ENCODE results near the gene FAM171A2.

The FAM171A2 gene

DNA sequence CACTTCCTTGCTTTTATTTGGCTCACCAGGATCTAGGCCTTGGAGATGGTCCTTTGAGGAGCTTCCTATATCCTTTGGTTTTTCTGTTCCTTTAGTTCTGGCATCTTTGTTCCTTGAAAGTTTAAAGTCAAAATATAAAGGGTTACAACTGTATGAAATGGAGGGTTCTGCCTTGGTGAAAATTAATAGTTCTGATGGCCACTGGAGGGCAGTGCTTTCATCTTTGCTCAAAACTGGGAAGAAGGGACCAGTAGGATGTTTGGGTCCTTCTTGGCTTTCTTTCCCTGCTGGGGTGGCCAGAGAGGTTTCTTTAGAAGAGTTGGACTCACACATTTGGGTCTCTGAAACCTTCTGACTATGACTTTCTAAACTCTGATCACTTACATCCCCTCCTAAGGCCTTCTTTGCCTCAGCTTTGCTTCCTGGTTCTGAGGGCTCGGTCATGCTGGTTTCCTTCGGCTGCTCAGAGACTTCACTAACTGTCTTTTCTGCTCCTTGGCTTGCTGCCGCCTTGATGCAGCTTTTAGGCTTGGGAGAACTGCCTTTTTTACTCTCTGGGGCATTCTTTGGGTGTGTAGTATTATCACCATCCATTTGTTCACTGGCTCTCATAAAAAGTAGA lies 36.7 kb upstream of the FAM171A2 start:
- Histone ChIP-seq H3K79me2 (ENCODE audit: control insufficient read depth, insufficient read depth, low read length, poor library complexity) (no peaks in the 10 kb centered on the region), H3K4me3 (ENCODE audit: low read depth, low read length) (no peak overlapping the region), H3K9ac (ENCODE audit: low read length) (no peak overlapping the region), H4K91ac (ENCODE audit: low read depth, low read length) (no peak overlapping the region), H3K18ac (ENCODE audit: low read length) (no peak overlapping the region), H3K79me1 (ENCODE audit: low read length) (no peaks in the 10 kb centered on the region), H2BK12ac (ENCODE audit: low read length) (no peak overlapping the region), H3K36me3 (ENCODE audit: control insufficient read depth in 1 of 2, insufficient read depth in 2 of 2, low read length in 2 of 2) (peaks cover 38 to 51% of the 10 kb centered on the region in 2 experiments), H3K4me1 (ENCODE audit: control insufficient read depth in 1 of 2, insufficient read depth in 2 of 2, low read length in 2 of 2) (no peaks in the 10 kb centered on the region), H2BK120ac (ENCODE audit: insufficient read depth, low read length, poor library complexity) (no peak overlapping the region), H3K4me2 (ENCODE audit: low read length) (no peak overlapping the region), H2BK5ac (ENCODE audit: low read depth, low read length, poor library complexity) (no peak overlapping the region), H3K14ac (ENCODE audit: low read length) (no peak overlapping the region), H4K8ac (ENCODE audit: low read depth, low read length) (no peak overlapping the region), H3K27ac (ENCODE audit: low read depth, low read length) (no peak overlapping the region), H3K9me3 (ENCODE audit: insufficient read depth, low read depth, low read length) (no peaks in the 10 kb centered on the region), H2AFZ (ENCODE audit: insufficient read depth, low read length, poor library complexity) (no peak overlapping the region), H4K12ac (ENCODE audit: low read depth, low read length) (no peak overlapping the region), H3K27me3 (ENCODE audit: insufficient read depth, low read length) (no peaks in the 10 kb centered on the region), H2AK5ac (ENCODE audit: low read length) (no peak overlapping the region), H3K23ac (ENCODE audit: low read length) (no peak overlapping the region), H3K4ac (ENCODE audit: low read depth, low read length) (no peak overlapping the region)
- no CpG with 5 or more reads among the region's 3 CpGs for WGBS (ENCODE audit: extremely low coverage, insufficient coverage, insufficient read length)
- peak in 1 of 2 donors; percentile 35 for DNase-seq

DNA sequence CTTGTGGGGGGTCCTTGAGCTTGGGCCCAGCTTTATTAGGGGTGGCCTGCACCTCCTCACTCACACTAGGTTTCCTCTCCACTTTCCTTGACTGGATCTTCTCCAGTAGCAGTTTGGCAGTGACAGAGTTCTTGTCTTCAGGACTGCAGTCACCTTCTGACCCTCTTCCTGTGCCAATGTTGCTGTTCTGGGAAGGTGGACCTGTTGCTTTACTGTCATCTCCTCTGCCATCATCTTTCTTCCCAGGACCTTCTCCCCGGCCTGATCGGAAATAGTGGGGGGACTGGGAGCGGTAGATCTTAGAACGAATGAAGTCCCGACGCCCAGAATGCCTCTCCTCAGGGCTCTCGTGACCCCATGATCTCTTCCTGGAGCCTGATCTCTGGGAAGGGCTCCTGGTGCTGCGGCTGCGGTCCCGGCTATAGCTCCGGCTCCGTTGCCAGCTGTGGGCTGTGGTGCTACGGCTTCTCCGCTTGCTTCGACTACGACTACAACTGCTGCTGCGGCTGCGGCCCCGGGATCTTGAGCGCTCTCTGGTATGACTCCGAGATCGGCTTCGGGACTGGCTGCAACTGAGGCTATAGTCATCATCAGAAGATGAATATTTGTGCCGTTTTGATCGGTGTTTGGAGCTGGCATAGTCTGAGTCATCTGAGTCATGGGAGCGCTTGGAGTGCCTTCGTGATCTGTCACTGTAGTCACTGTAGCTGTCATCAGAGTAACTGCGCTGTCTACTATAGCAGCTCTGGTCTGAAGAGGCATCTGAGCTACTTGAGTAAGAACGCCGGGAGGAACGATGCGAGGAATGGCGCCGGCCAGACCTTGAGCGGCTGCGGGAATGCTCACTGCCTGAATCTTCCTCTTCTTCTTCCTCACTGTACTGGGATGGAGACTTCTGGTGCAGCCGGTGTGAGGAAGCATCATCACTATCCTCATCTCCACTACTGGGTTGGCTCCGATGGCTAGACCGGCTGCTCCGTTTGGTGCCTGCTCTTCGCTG lies 35.3 kb upstream of the FAM171A2 start:
- Histone ChIP-seq H2AK5ac (ENCODE audit: low read length) (no peak overlapping the region), H2BK120ac (ENCODE audit: insufficient read depth, low read length, poor library complexity) (no peak overlapping the region), H2BK12ac (ENCODE audit: low read length) (no peak overlapping the region), H3K18ac (ENCODE audit: low read length) (no peak overlapping the region), H3K27me3 (ENCODE audit: insufficient read depth, low read length) (no peaks in the 10 kb centered on the region), H3K27ac (ENCODE audit: low read depth, low read length) (no peak overlapping the region), H4K91ac (ENCODE audit: low read depth, low read length) (no peak overlapping the region), H4K8ac (ENCODE audit: low read depth, low read length) (no peak overlapping the region), H3K36me3 (ENCODE audit: control insufficient read depth in 1 of 2, insufficient read depth in 2 of 2, low read length in 2 of 2) (peaks cover 36 to 51% of the 10 kb centered on the region in 2 experiments), H3K4ac (ENCODE audit: low read depth, low read length) (no peak overlapping the region), H3K79me2 (ENCODE audit: control insufficient read depth, insufficient read depth, low read length, poor library complexity) (no peaks in the 10 kb centered on the region), H2AFZ (ENCODE audit: insufficient read depth, low read length, poor library complexity) (no peak overlapping the region), H3K9me3 (ENCODE audit: insufficient read depth, low read depth, low read length) (no peaks in the 10 kb centered on the region), H3K4me1 (ENCODE audit: control insufficient read depth in 1 of 2, insufficient read depth in 2 of 2, low read length in 2 of 2) (no peaks in the 10 kb centered on the region), H3K4me2 (ENCODE audit: low read length) (no peak overlapping the region), H3K9ac (ENCODE audit: low read length) (no peak overlapping the region), H3K79me1 (ENCODE audit: low read length) (no peaks in the 10 kb centered on the region), H2BK5ac (ENCODE audit: low read depth, low read length, poor library complexity) (no peak overlapping the region), H3K23ac (ENCODE audit: low read length) (no peak overlapping the region), H3K14ac (ENCODE audit: low read length) (no peak overlapping the region), H4K12ac (ENCODE audit: low read depth, low read length) (no peak overlapping the region), H3K4me3 (ENCODE audit: low read depth, low read length) (no peak overlapping the region)
- DNase-seq = peak; percentile 59 to 64
- no CpG with 5 or more reads among the region's 41 CpGs for WGBS (ENCODE audit: extremely low coverage, insufficient coverage, insufficient read length)

DNA sequence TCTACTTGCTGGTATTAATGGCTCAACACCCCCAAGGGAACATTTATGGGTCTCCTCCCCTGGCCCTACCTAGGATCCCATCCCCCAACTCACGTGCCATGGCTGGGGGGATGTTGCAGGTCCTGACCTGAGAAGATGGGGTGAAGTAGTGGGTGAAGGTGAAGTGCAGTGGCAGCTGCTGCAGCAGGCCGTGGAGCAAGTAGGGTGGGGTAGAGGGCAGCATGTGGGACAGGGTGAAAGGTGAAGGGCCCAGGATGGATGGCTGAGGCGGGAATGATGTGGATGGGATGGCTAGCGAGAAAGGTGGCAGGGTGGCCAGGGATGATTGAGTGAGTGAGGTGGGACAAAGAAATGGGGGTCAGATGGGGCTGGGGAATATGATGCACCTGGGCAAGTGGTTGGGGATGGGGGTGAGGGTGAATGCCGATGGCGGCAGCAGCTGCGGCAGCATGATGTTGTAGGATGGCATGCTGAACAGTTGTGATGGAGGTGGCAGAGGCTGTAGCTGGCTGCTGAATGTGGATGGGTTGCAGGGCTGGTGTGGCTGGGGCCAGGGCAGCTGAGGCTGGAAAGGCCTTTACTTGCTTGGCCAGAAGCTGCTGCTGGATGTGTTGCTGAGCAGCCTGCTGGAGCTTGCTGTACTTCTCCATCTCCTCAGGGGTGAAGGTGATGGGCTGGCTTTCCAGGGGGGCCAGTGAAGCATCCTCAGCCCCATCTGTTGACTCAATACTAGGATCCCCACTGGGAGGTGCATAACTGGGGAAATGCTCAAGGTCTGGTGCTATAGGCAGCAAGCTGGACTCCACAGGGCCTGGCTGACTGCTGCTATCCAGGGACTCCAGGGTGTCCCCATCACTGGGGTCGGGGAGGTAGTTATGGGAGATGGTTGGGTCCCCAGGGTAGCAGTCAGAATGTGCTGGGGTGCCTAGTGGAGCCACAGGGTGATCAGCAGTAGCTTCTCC lies 34.1 kb upstream of the FAM171A2 start:
- H2AFZ ChIP-seq (ENCODE audit: insufficient read depth, low read length, poor library complexity) = no peak overlapping the region
- no peak overlapping the region for H3K23ac ChIP-seq (ENCODE audit: low read length)
- H3K18ac ChIP-seq (ENCODE audit: low read length) = no peak overlapping the region
- no peaks in the 10 kb centered on the region for H3K79me2 ChIP-seq (ENCODE audit: control insufficient read depth, insufficient read depth, low read length, poor library complexity)
- H4K91ac ChIP-seq (ENCODE audit: low read depth, low read length) = no peak overlapping the region
- no peak overlapping the region for H2BK12ac ChIP-seq (ENCODE audit: low read length)
- no CpG with 5 or more reads among the region's 8 CpGs for WGBS (ENCODE audit: extremely low coverage, insufficient coverage, insufficient read length)
- no peak overlapping the region for H3K4ac ChIP-seq (ENCODE audit: low read depth, low read length)
- H4K8ac ChIP-seq (ENCODE audit: low read depth, low read length) = no peak overlapping the region
- peaks cover 32 to 47% of the 10 kb centered on the region in 2 experiments for H3K36me3 ChIP-seq (ENCODE audit: control insufficient read depth in 1 of 2, insufficient read depth in 2 of 2, low read length in 2 of 2)
- no peak overlapping the region for H3K27ac ChIP-seq (ENCODE audit: low read depth, low read length)
- H3K4me3 ChIP-seq (ENCODE audit: low read depth, low read length) = no peak overlapping the region
- H3K4me2 ChIP-seq (ENCODE audit: low read length) = no peak overlapping the region
- H2BK120ac ChIP-seq (ENCODE audit: insufficient read depth, low read length, poor library complexity) = no peak overlapping the region
- H3K27me3 ChIP-seq (ENCODE audit: insufficient read depth, low read length) = no peaks in the 10 kb centered on the region
- no peak overlapping the region for H3K9ac ChIP-seq (ENCODE audit: low read length)
- H3K9me3 ChIP-seq (ENCODE audit: insufficient read depth, low read depth, low read length) = no peaks in the 10 kb centered on the region
- H3K79me1 ChIP-seq (ENCODE audit: low read length) = no peaks in the 10 kb centered on the region
- no peak overlapping the region for H3K14ac ChIP-seq (ENCODE audit: low read length)
- H3K4me1 ChIP-seq (ENCODE audit: control insufficient read depth in 1 of 2, insufficient read depth in 2 of 2, low read length in 2 of 2) = no peaks in the 10 kb centered on the region
- no peak overlapping the region for H2AK5ac ChIP-seq (ENCODE audit: low read length)
- no peak overlapping the region for H2BK5ac ChIP-seq (ENCODE audit: low read depth, low read length, poor library complexity)
- DNase-seq = no peak
- no peak overlapping the region for H4K12ac ChIP-seq (ENCODE audit: low read depth, low read length)

DNA sequence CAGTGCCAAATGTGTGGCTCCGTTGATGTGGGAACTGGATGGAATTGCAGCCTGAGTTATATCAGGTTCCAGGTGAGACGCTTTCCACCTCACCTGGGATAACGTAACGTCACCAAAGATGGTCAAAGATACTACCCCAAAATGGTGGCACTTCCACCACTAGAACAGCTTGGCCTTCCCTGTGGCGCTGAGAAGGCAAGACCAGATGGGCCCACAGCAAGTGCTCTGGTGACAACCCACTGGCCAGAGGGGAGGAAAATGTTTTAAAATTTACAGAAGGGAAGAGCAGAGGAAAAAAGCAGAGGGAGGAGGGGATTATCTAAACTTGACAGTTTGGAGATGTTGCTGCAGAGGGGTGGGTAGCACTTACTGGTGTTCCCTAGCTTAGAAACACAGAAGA lies 33.3 kb upstream of the FAM171A2 start:
- H3K79me2 ChIP-seq (ENCODE audit: control insufficient read depth, insufficient read depth, low read length, poor library complexity) = no peaks in the 10 kb centered on the region
- no peak overlapping the region for H3K9ac ChIP-seq (ENCODE audit: low read length)
- no peak overlapping the region for H4K12ac ChIP-seq (ENCODE audit: low read depth, low read length)
- H4K8ac ChIP-seq (ENCODE audit: low read depth, low read length) = no peak overlapping the region
- no peak overlapping the region for H2BK120ac ChIP-seq (ENCODE audit: insufficient read depth, low read length, poor library complexity)
- no peak overlapping the region for H3K4ac ChIP-seq (ENCODE audit: low read depth, low read length)
- no peak overlapping the region for H3K14ac ChIP-seq (ENCODE audit: low read length)
- H3K23ac ChIP-seq (ENCODE audit: low read length) = no peak overlapping the region
- no peak for DNase-seq
- H4K91ac ChIP-seq (ENCODE audit: low read depth, low read length) = no peak overlapping the region
- no peak overlapping the region for H3K27ac ChIP-seq (ENCODE audit: low read depth, low read length)
- no peaks in the 10 kb centered on the region for H3K4me1 ChIP-seq (ENCODE audit: control insufficient read depth in 1 of 2, insufficient read depth in 2 of 2, low read length in 2 of 2)
- no peak overlapping the region for H3K18ac ChIP-seq (ENCODE audit: low read length)
- WGBS (ENCODE audit: extremely low coverage, insufficient coverage, insufficient read length) = no CpG with 5 or more reads among the region's 5 CpGs
- H3K79me1 ChIP-seq (ENCODE audit: low read length) = no peaks in the 10 kb centered on the region
- no peak overlapping the region for H2AK5ac ChIP-seq (ENCODE audit: low read length)
- no peak overlapping the region for H2AFZ ChIP-seq (ENCODE audit: insufficient read depth, low read length, poor library complexity)
- no peaks in the 10 kb centered on the region for H3K27me3 ChIP-seq (ENCODE audit: insufficient read depth, low read length)
- H3K4me2 ChIP-seq (ENCODE audit: low read length) = no peak overlapping the region
- no peak overlapping the region for H3K4me3 ChIP-seq (ENCODE audit: low read depth, low read length)
- no peak overlapping the region for H2BK5ac ChIP-seq (ENCODE audit: low read depth, low read length, poor library complexity)
- no peak overlapping the region for H2BK12ac ChIP-seq (ENCODE audit: low read length)
- H3K36me3 ChIP-seq (ENCODE audit: control insufficient read depth in 1 of 2, insufficient read depth in 2 of 2, low read length in 2 of 2) = peaks cover 32 to 45% of the 10 kb centered on the region in 2 experiments
- H3K9me3 ChIP-seq (ENCODE audit: insufficient read depth, low read depth, low read length) = no peaks in the 10 kb centered on the region
